RWPE2 (cell line): Measurements from ENCODE around the gene SH2B2.
"Not testable (repeated sequence)": the region's sequence is repeated elsewhere in the genome, so short reads cannot be mapped to it uniquely, and the experiment has no call there.

Source experiments
- ATAC-seq: fragments of 200-7000 bp; cut with Tn5 transposase; 3 replicates; pipeline ENCODE4 v1.9.1; 2021; ENCODE audit warnings: low read depth
- DNase-seq: peaks from one replicate; pipeline ENCODE4 v3.0.0-alpha.2; 2020; ENCODE audit warnings: low spot score
- H3K27ac ChIP-seq: fragments of 450-650 bp; 2 replicates; pipeline ENCODE4 v1.5.1; 2017; ENCODE audit warnings: mild to moderate bottlenecking; ENCODE audit not compliant: poor library complexity, severe bottlenecking
- H3K27me3 ChIP-seq: fragments of 250-450 bp; sonication (Bioruptor Pico); 2 replicates; pipeline ENCODE4 v1.5.1; 2021; ENCODE audit warnings: mild to moderate bottlenecking, moderate library complexity; ENCODE audit not compliant: insufficient read depth, poor library complexity, severe bottlenecking
- H3K36me3 ChIP-seq: fragments of 250-450 bp; sonication (Bioruptor Pico); 2 replicates; pipeline ENCODE4 v1.5.1; 2020; ENCODE audit warnings: low read depth, mild to moderate bottlenecking, moderate library complexity
- H3K4me1 ChIP-seq: fragments of 250-450 bp; sonication (Bioruptor Pico); 2 replicates; pipeline ENCODE4 v1.5.1; 2021; ENCODE audit warnings: mild to moderate bottlenecking, moderate library complexity; ENCODE audit not compliant: insufficient read depth, poor library complexity, severe bottlenecking
- H3K4me3 ChIP-seq: fragments of 250-450 bp; sonication (Bioruptor Pico); 2 replicates; pipeline ENCODE4 v1.5.1; 2021; ENCODE audit warnings: mild to moderate bottlenecking, moderate library complexity; ENCODE audit not compliant: severe bottlenecking
- H3K9me3 ChIP-seq: fragments of 250-450 bp; sonication (Bioruptor Pico); 2 replicates; pipeline ENCODE4 v1.5.1; 2021; ENCODE audit warnings: mild to moderate bottlenecking, moderate library complexity; ENCODE audit not compliant: severe bottlenecking

Gene SH2B2

DNA sequence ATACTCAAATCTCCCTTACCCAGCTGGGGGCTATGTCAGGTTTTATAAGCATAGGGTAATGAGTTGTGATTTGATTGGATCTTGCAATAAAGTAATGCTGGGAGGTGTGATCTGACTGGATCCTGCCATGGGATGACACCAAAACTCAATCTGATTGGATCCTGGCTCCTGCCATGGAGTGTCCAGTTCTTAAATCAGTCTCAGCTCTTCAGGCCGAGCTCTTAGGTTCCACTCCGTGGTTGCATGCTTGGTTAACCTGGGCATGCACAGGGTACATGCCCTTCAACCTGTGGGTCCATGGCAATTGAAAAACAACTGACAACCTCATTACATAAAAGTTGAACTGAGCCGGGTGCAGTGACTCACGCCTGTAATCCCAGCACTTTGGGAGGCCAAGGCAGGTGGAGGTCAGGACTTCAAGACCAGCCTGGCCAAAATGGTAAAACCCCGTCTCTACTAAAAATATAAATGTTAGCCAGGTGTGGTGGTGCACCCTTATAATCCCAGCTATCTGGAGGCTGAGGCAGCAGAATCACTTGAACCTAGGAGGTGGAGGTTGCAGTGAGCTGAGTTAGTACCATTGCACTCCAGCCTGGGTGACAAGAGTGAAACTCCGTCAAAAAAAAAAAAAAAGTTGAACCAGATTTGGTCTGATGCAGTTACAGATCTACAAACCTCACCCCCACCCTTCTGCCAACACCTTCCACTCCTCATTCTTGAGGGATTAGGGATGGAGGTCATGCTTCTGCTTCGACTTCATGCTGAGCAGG lies 54.1 kb downstream of the SH2B2 start:
- DNase-seq, ATAC-seq, H3K27ac ChIP-seq, H3K4me3 ChIP-seq, H3K27me3 ChIP-seq, H3K9me3 ChIP-seq, H3K4me1 ChIP-seq, H3K36me3 ChIP-seq: not testable (repeated sequence)

DNA sequence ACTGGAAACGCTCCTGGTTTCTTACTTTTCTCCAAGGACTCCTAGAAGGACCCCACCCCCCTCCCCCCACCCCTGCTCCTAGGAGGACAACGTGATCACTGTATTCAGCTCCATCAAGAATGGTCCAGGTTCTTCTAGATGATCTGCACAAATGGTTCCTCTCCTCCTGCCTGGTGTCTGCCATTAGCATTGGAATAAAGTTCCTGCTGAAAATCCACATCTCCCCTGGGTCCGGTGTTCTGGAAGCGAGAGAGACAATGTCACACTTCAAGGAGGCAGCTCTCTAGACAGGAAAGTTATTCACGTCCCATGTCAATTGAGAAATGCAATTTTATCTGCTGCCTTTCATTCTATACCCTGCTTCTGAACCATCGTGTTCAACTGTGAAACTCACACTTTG lies 60.3 kb downstream of the SH2B2 start:
- not testable (repeated sequence) for H3K36me3 ChIP-seq, H3K4me3 ChIP-seq, H3K9me3 ChIP-seq, H3K27ac ChIP-seq, ATAC-seq, DNase-seq, H3K27me3 ChIP-seq, H3K4me1 ChIP-seq

DNA sequence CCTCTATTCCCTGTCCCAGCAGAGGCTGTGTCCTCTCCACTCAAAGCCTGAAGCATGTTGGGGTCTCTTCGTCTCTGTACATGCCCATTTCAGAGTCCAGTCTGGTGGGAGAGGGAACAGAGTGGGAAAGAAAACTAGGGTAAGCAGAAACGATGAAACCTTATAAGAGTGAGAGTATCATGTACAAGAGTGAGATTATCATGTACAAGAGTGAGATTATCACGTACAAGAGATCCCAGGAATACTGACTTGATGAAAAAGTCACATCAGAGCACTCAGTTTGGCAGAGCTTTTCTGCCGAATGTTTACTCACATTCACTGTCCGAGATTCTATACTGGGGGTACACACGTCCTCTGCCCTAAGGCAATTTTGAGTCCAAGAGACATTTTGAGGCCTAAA lies 69.7 kb downstream of the SH2B2 start, which contains the start of gene SPDYE6:
Gene SPDYE6 (minus strand): TSS at position 101 of the 400 bp plus-strand sequence. CDS start 421 bp downstream, outside the sequence.
- not testable (repeated sequence) for H3K9me3 ChIP-seq

DNA sequence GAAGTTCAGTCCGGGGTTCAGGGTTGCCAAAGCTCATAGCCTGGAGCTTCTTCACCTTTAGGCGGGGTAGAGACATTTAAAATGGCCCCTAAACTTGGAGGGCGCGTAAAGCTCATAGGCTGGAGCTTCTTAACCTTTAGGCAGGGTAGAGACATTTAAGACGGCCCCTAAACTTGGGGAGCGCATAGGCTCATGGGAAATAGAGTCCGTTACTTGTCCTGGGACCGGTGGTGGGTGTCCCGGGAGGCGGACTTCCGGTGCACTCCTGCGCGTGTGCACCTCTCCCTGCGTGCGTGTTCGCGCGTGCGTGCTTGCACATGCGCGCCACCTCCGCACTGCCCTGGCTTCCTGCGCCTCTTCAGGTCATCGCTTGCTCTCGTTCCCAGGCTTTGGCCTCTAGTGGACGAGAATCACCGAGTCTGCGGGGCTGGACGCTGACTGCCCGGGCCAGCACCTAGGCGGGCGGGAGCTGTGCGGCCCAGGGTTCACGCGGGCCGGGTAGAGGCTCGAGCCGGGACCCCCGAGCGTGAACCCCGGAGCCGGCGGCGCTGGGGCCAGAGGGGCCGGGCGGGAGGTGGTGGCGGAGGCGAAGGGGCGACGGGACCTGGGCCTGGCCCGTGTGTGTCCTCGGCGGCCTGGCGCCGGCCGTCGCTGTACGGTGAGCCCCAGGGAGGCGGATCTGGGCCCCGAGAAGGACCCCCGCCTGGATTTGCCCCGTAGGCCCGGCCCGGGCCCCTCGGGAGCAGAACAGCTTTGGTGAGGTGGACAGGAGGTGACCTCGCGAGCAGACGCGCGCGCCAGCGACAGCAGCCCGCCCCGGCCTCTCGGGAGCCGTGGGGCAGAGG lies 77.1 kb downstream of the SH2B2 start:
- Histone ChIP-seq H3K4me3 (peak overlapping the region; percentile 54), H3K27ac (peak overlapping the region; percentile 54)
- H3K9me3 ChIP-seq, H3K27me3 ChIP-seq, H3K36me3 ChIP-seq, H3K4me1 ChIP-seq: not testable (repeated sequence)
- ATAC-seq (peak; percentile 99), DNase-seq (peak; percentile 97)

More for the DNA sequence above, 69.7 kb downstream of the SH2B2 start, which contains the start of gene SPDYE6:
- H3K27ac ChIP-seq, H3K27me3 ChIP-seq, H3K4me1 ChIP-seq, DNase-seq, H3K4me3 ChIP-seq, ATAC-seq, H3K36me3 ChIP-seq: not testable (repeated sequence)

DNA sequence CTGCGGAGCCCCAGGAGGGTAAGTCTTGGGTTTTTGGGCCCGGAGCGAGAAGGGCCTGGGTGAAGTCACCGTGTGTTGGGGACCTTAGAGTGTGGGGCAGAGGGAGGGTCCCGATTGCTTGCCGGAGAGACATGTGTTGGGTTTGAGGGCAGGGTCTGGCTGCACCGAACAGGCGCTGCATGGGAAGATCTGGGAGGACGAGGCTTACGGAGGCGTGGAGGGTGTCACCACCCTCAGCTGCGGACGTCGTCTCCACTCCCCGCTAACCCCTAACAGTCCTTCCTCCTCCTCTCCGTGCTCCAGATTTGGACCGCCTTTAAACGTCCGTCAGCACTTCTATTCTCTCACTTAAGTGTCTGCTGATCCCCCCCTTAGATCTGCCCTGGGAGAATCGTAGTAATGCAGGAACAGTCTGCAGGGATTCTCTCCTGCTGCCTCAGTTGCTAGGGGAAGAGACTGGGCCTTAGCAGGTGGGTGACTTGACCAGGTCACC lies 77.8 kb downstream of the SH2B2 start:
- Histone ChIP-seq H3K27ac (peak overlapping the region; percentile 54), H3K4me3 (peak overlapping the region; percentile 54)
- not testable (repeated sequence) for ATAC-seq, H3K36me3 ChIP-seq, DNase-seq, H3K9me3 ChIP-seq, H3K4me1 ChIP-seq, H3K27me3 ChIP-seq

DNA sequence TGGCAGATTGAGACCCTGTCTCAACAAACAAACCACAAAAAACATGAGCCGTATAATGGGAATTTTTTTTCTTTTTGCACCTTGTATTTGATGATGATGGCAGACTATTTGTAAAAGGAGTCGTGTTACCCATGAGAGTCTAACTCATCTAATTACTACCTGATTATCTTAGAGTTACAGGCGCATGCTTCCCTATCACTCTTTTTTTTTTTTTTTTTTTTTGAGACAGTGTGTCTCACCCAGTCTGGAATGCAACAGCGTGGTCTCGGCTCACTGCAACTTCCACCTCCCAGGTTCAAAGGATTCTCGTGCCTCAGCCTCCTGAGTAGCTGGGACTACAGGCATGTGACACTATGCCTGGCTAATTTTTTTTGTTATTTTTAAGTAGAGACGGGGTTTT lies 78.7 kb downstream of the SH2B2 start:
- not testable (repeated sequence) for ATAC-seq, H3K4me1 ChIP-seq, H3K4me3 ChIP-seq, H3K9me3 ChIP-seq, H3K36me3 ChIP-seq, H3K27ac ChIP-seq, DNase-seq, H3K27me3 ChIP-seq

DNA sequence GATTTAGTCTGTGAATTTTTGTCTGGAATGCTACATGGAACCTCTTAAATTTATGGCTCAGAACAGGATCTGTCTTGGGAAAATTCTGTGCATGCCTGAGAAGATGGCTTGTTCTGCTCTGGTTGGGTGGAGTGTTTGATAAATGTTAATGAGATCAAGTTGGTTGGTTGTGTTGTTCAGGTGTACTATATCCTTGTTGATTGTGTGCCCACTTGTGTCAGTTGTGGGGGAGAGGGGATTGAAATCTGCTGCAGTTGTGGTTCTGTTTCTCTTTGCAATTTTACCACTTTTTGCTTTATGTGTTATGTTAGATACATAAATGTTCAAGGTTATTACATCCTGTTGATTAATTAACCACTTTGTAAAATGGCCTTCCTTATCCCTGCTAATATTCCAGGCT lies 83.4 kb downstream of the SH2B2 start:
- H3K4me1 ChIP-seq, H3K27ac ChIP-seq, H3K27me3 ChIP-seq, H3K4me3 ChIP-seq, H3K9me3 ChIP-seq, DNase-seq, ATAC-seq: not testable (repeated sequence)
- H3K36me3 ChIP-seq: peaks cover 21% of the 10 kb centered on the region
